ENCODE data around the gene SPATA9. TPM values are rescaled to one million over a fixed set of nuclear protein-coding genes. Genes with fewer than 3 reads are reported as not detected.

SPATA9 gene
- total and polyA plus RNA-seq, 2 donors (not counting 1 experiment from before 2014, with no cell fraction given) = not detected

DNA sequence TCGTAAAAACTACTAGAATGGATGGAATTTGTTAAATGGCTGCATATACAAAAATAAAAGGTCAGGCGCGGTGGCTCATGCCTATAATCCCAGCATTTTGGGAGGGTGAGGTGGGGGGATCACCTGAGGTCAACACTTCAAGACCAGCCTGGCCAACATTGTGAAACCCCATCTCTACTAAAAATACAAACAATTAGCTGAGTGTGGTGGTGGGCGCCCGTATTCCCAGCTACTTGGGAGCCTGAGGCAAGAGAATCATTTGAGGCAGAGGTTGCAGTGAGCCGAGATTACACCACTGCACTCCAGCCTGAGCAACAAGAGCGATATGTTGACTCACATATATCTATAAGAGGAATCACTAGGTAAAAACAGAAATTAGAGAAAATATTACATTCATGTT is 72.2 kb downstream of the SPATA9 start:
- Histone ChIP-seq H4K20me1 (ENCODE audit: control insufficient read depth, insufficient read depth, low read length, poor library complexity, severe bottlenecking) (no peaks in the 10 kb centered on the region), H3K27ac (ENCODE audit: low read length in 2 of 2) (no peak overlapping the region), H3K4me1 (ENCODE audit: control insufficient read depth in 2 of 2, insufficient read depth in 2 of 2, low read length in 2 of 2) (no peaks in the 10 kb centered on the region), H3K4me3 (ENCODE audit: control extremely low read depth in 1 of 5, extremely low read depth in 1 of 5, insufficient read depth in 1 of 5, low read depth in 2 of 5, low read length in 4 of 5) (no peak overlapping the region), H3K9ac (ENCODE audit: low read length) (no peak overlapping the region), H3K27me3 (replicated peaks in 1 of 4; ENCODE audit: control extremely low read depth in 1 of 4, control insufficient read depth in 3 of 4, insufficient read depth in 4 of 4, low read length in 3 of 4) (no peaks in the 10 kb centered on the region), H3K4me2 (replicated peaks; ENCODE audit: low read depth, low read length, poor library complexity, severe bottlenecking) (no peak overlapping the region), H2AFZ (ENCODE audit: insufficient read depth, low read depth, low read length, poor library complexity, severe bottlenecking) (no peak overlapping the region), H3K36me3 (replicated peaks in 1 of 2; ENCODE audit: control extremely low read depth in 1 of 2, control insufficient read depth in 1 of 2, extremely low read depth in 1 of 2, insufficient read depth in 2 of 2, low read length in 1 of 2) (no peaks in the 10 kb centered on the region), H3K9me3 (ENCODE audit: control extremely low read depth in 1 of 3, control insufficient read depth in 2 of 3, insufficient read depth in 1 of 3, low read length in 2 of 3) (peaks cover 0 to 8% (median 6%) of the 10 kb centered on the region in 3 donors), H3K79me2 (ENCODE audit: control insufficient read depth, insufficient read depth, low read length) (no peaks in the 10 kb centered on the region)
- ChIA-PET CTCF (no interaction called here), POLR2A (no interaction called here)
- WGBS (ENCODE audit: insufficient coverage) = 100% methylated on average over 2 of the region's 7 CpGs
- TF ChIP-seq, protein P1, sequence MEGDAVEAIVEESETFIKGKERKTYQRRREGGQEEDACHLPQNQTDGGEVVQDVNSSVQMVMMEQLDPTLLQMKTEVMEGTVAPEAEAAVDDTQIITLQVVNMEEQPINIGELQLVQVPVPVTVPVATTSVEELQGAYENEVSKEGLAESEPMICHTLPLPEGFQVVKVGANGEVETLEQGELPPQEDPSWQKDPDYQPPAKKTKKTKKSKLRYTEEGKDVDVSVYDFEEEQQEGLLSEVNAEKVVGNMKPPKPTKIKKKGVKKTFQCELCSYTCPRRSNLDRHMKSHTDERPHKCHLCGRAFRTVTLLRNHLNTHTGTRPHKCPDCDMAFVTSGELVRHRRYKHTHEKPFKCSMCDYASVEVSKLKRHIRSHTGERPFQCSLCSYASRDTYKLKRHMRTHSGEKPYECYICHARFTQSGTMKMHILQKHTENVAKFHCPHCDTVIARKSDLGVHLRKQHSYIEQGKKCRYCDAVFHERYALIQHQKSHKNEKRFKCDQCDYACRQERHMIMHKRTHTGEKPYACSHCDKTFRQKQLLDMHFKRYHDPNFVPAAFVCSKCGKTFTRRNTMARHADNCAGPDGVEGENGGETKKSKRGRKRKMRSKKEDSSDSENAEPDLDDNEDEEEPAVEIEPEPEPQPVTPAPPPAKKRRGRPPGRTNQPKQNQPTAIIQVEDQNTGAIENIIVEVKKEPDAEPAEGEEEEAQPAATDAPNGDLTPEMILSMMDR (IDR thresholded peaks at IDR 0.05) = no peak
- TF ChIP-seq EZH2 (IDR thresholded peaks at IDR 0.05; ENCODE audit: borderline replicate concordance, insufficient read depth, low read depth, low read length, poor library complexity, severe bottlenecking) = no peak
- intact Hi-C loops (cut with micrococcal nuclease) = no loop called here
- ATAC-seq (ENCODE audit: low read depth) (no peak), DNase-seq (no peak)
- Mint-ChIP-seq H3K4me1 (no peaks in the 10 kb centered on the region), H3K27ac (no peak overlapping the region), H3K4me3 (no peak overlapping the region), H3K27me3 (no peaks in the 10 kb centered on the region), H3K9me3 (ENCODE audit: insufficient read depth) (peaks cover 3% of the 10 kb centered on the region)

DNA sequence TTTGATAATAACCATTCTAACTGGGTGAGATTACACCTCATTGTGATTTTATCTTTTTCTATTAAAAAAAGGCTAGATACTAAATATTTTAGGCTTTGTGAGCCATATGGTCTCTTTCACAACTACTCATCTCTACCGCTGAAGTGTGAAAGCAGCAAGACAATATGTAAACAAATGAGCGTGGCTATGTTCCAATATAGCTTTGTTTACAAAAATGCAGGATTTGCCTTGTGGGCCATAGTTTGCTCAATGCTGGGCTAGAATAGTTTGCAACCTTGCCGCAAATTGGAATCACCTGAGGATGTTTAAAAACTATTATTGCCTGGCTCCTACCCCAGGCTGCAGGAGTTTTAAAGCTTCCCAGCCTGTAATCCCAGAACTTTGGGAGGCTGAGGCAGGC is 73.1 kb downstream of the SPATA9 start:
- ATAC-seq (ENCODE audit: low read depth) = no peak
- H3K9ac ChIP-seq (ENCODE audit: low read length) = no peak overlapping the region
- H4K20me1 ChIP-seq (ENCODE audit: control insufficient read depth, insufficient read depth, low read length, poor library complexity, severe bottlenecking) = no peaks in the 10 kb centered on the region
- peaks cover 0 to 8% (median 6%) of the 10 kb centered on the region in 3 donors for H3K9me3 ChIP-seq (ENCODE audit: control extremely low read depth in 1 of 3, control insufficient read depth in 2 of 3, insufficient read depth in 1 of 3, low read length in 2 of 3)
- no peak overlapping the region for H2AFZ ChIP-seq (ENCODE audit: insufficient read depth, low read depth, low read length, poor library complexity, severe bottlenecking)
- no peak overlapping the region for H3K4me3 ChIP-seq (ENCODE audit: control extremely low read depth in 1 of 5, extremely low read depth in 1 of 5, insufficient read depth in 1 of 5, low read depth in 2 of 5, low read length in 4 of 5)
- H3K79me2 ChIP-seq (ENCODE audit: control insufficient read depth, insufficient read depth, low read length) = no peaks in the 10 kb centered on the region
- H3K27me3 Mint-ChIP-seq = no peaks in the 10 kb centered on the region
- no peaks in the 10 kb centered on the region for H3K4me1 Mint-ChIP-seq
- DNase-seq = no peak
- no peak overlapping the region for H3K4me2 ChIP-seq (replicated peaks; ENCODE audit: low read depth, low read length, poor library complexity, severe bottlenecking)
- H3K4me1 ChIP-seq (ENCODE audit: control insufficient read depth in 2 of 2, insufficient read depth in 2 of 2, low read length in 2 of 2) = no peaks in the 10 kb centered on the region
- intact Hi-C loops (cut with micrococcal nuclease) = no loop called here
- ChIA-PET POLR2A (no interaction called here), CTCF (interaction anchor here (0.7 kb wide), 1 partner anchor 9 kb away, joined by 3 read pairs; no protein-coding TSS in a partner anchor)
- no peak overlapping the region for H3K4me3 Mint-ChIP-seq
- no peaks in the 10 kb centered on the region for H3K27me3 ChIP-seq (replicated peaks in 1 of 4; ENCODE audit: control extremely low read depth in 1 of 4, control insufficient read depth in 3 of 4, insufficient read depth in 4 of 4, low read length in 3 of 4)
- H3K36me3 ChIP-seq (replicated peaks in 1 of 2; ENCODE audit: control extremely low read depth in 1 of 2, control insufficient read depth in 1 of 2, extremely low read depth in 1 of 2, insufficient read depth in 2 of 2, low read length in 1 of 2) = no peaks in the 10 kb centered on the region
- no peak overlapping the region for H3K27ac ChIP-seq (ENCODE audit: low read length in 2 of 2)
- WGBS (ENCODE audit: insufficient coverage) = 88% methylated on average over 3 of the region's 3 CpGs
- H3K9me3 Mint-ChIP-seq (ENCODE audit: insufficient read depth) = peaks cover 3% of the 10 kb centered on the region
- TF ChIP-seq EZH2 (IDR thresholded peaks at IDR 0.05; ENCODE audit: borderline replicate concordance, insufficient read depth, low read depth, low read length, poor library complexity, severe bottlenecking) = no peak
- TF ChIP-seq, protein P1 (IDR thresholded peaks at IDR 0.05) = no peak
- H3K27ac Mint-ChIP-seq = no peak overlapping the region

Other genes starting within 250 kb of the SPATA9 start
- 75.4 and 85.3 TPM in 2 replicates for gene SKIC3, start 128.0 kb downstream of the SPATA9 start, total RNA-seq
- gene SKIC3, start 128.0 kb downstream of the SPATA9 start, polyA plus RNA-seq = 24.9 and 36.1 TPM in 2 replicates
- gene ARSK, start 127.9 kb downstream of the SPATA9 start, total RNA-seq = 5.1 and 5.5 TPM in 2 replicates
- 3.5 and 3.7 TPM in 2 replicates for gene ARSK, start 127.9 kb downstream of the SPATA9 start, polyA plus RNA-seq
- gene GPR150, start 62.9 kb downstream of the SPATA9 start, total RNA-seq = 0.27 and 0.34 TPM in 2 replicates
- 0.30 and 0.86 TPM in 2 replicates for gene GPR150, start 62.9 kb downstream of the SPATA9 start, polyA plus RNA-seq
- gene RFESD, start 36.2 kb downstream of the SPATA9 start, total RNA-seq = 1.9 and 3.0 TPM in 2 replicates
- gene RFESD, start 36.2 kb downstream of the SPATA9 start, polyA plus RNA-seq = 0.46 and 1.5 TPM in 2 replicates
- gene RHOBTB3, start 48.3 kb upstream of the SPATA9 start, total RNA-seq = 5.0 and 5.3 TPM in 2 replicates
- 0.99 and 1.7 TPM in 2 replicates for gene RHOBTB3, start 48.3 kb upstream of the SPATA9 start, polyA plus RNA-seq
- gene GLRX, start 139.7 kb upstream of the SPATA9 start, total RNA-seq = 44.6 and 50.0 TPM in 2 replicates
- 52.2 and 54.8 TPM in 2 replicates for gene GLRX, start 139.7 kb upstream of the SPATA9 start, polyA plus RNA-seq

All from B cell (primary cell).